GM12878 (cell line): Measurements from ENCODE around the gene ZNF512B. TPM values are rescaled to one million over a fixed set of nuclear protein-coding genes. Genes with fewer than 3 reads are reported as not detected.
A peak's percentile ranks its signal among the peaks of the same experiment; 100 is the strongest.

Source experiments
- ATAC-seq: fragments of 200-7000 bp; cut with Tn5 transposase; 3 replicates; pipeline ENCODE4 v1.9.1; 2020; ENCODE audit warnings: mild to moderate bottlenecking, moderate library complexity
- BruUV-seq: library from RNA; stranded (reverse); fragments of 400-500 nt; replicated peaks from 2 replicates; lab custom pipeline; 2021; lab: Mats Ljungman, UMichigan
- CTCF ChIA-PET: fragments of 300-600 bp; sonication (Branson Sonifier 250); formaldehyde crosslinking; extraction: SDS; loops from one replicate; lab custom pipeline; 2021; ENCODE audit warnings: inconsistent platforms; lab: Yijun Ruan, JAX
- POLR2A ChIA-PET: fragments of 350-600 bp; formaldehyde crosslinking; extraction: SDS; loops from one replicate; lab custom pipeline; 2021; ENCODE audit warnings: inconsistent platforms; lab: Charles Lee
- RAD21 ChIA-PET: fragments of 300-600 bp; sonication (Branson Sonifier 250); formaldehyde crosslinking; loops from one replicate; lab custom pipeline; 2023; ENCODE audit warnings: antibody characterized with exemption; ENCODE audit not compliant: unreplicated experiment; lab: Charles Lee
- SMC1A ChIA-PET: fragments of 300-600 bp; sonication (Branson Sonifier 250); formaldehyde crosslinking; loops from one replicate; lab custom pipeline; 2023; ENCODE audit not compliant: unreplicated experiment, uncharacterized antibody; lab: Charles Lee
- DNase-seq: peaks from one replicate; pipeline ENCODE4 v3.0.0-alpha.2; 2011; ENCODE audit warnings: low read depth, low spot score
- FAIRE-seq: peaks from 3 replicates; lab custom pipeline; 2011; peaks lifted over from hg19 to GRCh38; lab: Jason Lieb, UNC
- H2AFZ ChIP-seq: 2 replicates; pipeline ENCODE4 v1.6.0; 2011; ENCODE audit warnings: low read depth, low read length, control low read depth; ENCODE audit not compliant: control insufficient read depth
- H3K27ac ChIP-seq: 2 replicates; pipeline ENCODE4 v1.5.1; 2011; ENCODE audit warnings: control low read depth; ENCODE audit not compliant: control insufficient read depth, insufficient read depth
- H3K27me3 ChIP-seq, 2 experiments: replicated peaks in 1 of 2; 2 replicates each; pipeline versions ENCODE4 v1.6.0 to v1.6.1; 2011; ENCODE audit warnings: low read length in 1 of 2; ENCODE audit not compliant: control insufficient read depth in 2 of 2, insufficient read depth in 2 of 2
- H3K36me3 ChIP-seq, 2 experiments: 2 replicates each; pipeline ENCODE4 v1.5.1; 2011; ENCODE audit warnings: low read length in 1 of 2; ENCODE audit not compliant: control insufficient read depth in 2 of 2, insufficient read depth in 2 of 2
- H3K4me1 ChIP-seq: 2 replicates; pipeline ENCODE4 v1.6.1; 2011; ENCODE audit warnings: mild to moderate bottlenecking, low read length, moderate library complexity, mixed read lengths; ENCODE audit not compliant: control insufficient read depth, insufficient read depth
- H3K4me2 ChIP-seq: 2 replicates; pipeline ENCODE4 v1.6.0; 2011; ENCODE audit warnings: control low read depth; ENCODE audit not compliant: control insufficient read depth, insufficient read depth
- H3K4me3 ChIP-seq: fragments of 200-600 bp; sonication (generic); 2 replicates; pipeline ENCODE4 v1.5.1; 2016
- H3K79me2 ChIP-seq: 2 replicates; pipeline ENCODE4 v1.6.0; 2011; ENCODE audit warnings: low read length; ENCODE audit not compliant: control insufficient read depth, insufficient read depth
- H3K9ac ChIP-seq: 2 replicates; pipeline ENCODE4 v1.8.0; 2011; ENCODE audit warnings: low read length, control low read depth, mixed read lengths; ENCODE audit not compliant: control insufficient read depth, insufficient read depth
- H3K9me3 ChIP-seq: replicated peaks from 3 replicates; pipeline ENCODE4 v1.5.1; 2011; ENCODE audit warnings: mild to moderate bottlenecking, low read length; ENCODE audit not compliant: control insufficient read depth, insufficient read depth
- H4K20me1 ChIP-seq: 2 replicates; pipeline ENCODE4 v1.6.0; 2011; ENCODE audit not compliant: control insufficient read depth, insufficient read depth
- ASH2L ChIP-seq: fragments of 300-600, 200-600 bp; sonication (generic); IDR thresholded peaks from 2 replicates; pipeline ENCODE4 v1.6.1; 2017; ENCODE audit warnings: low read depth, mild to moderate bottlenecking, borderline replicate concordance
- BHLHE40 ChIP-seq, 2 experiments: fragments of 450-650 bp in 1 of 2; IDR thresholded peaks; 2 replicates each; pipeline ENCODE4 v1.6.1; 2011 to 2017; ENCODE audit warnings: low read depth in 2 of 2, borderline replicate concordance in 1 of 2, improper control_type of control experiment in 1 of 2, low read length in 1 of 2, mild to moderate bottlenecking in 1 of 2
- CBFB ChIP-seq: IDR thresholded peaks from 2 replicates; pipeline ENCODE4 v1.6.1; 2016; ENCODE audit warnings: antibody characterized with exemption, low read depth
- CHD4 ChIP-seq: fragments of 200-600 bp; sonication (generic); IDR thresholded peaks from 2 replicates; pipeline ENCODE4 v1.6.1; 2016; ENCODE audit warnings: mild to moderate bottlenecking
- GATAD2B ChIP-seq: fragments of 450-650 bp; conservative IDR thresholded peaks from 2 replicates; pipeline ENCODE4 v1.6.1; 2017; ENCODE audit warnings: low read depth, mild to moderate bottlenecking, moderate library complexity
- HDGF ChIP-seq: fragments of 450-650 bp; IDR thresholded peaks from 2 replicates; pipeline ENCODE4 v1.6.1; 2016; ENCODE audit warnings: antibody characterized with exemption
- MEF2B ChIP-seq: fragments of 450-650 bp; IDR thresholded peaks from 2 replicates; pipeline ENCODE4 v1.6.1; 2018; ENCODE audit warnings: mild to moderate bottlenecking, moderate library complexity; ENCODE audit not compliant: partially characterized antibody, poor library complexity, severe bottlenecking
- NBN ChIP-seq: fragments of 450-650 bp; IDR thresholded peaks from 2 replicates; pipeline ENCODE4 v1.6.1; 2016
- NFYB ChIP-seq: IDR thresholded peaks from 2 replicates; pipeline ENCODE4 v1.6.1; 2011; ENCODE audit warnings: low read depth, mild to moderate bottlenecking, low read length, improper control_type of control experiment, moderate library complexity; ENCODE audit not compliant: insufficient read depth
- NR2F1 ChIP-seq: fragments of 450-650 bp; conservative IDR thresholded peaks from 2 replicates; pipeline ENCODE4 v1.6.1; 2017; ENCODE audit warnings: mild to moderate bottlenecking
- NRF1 ChIP-seq: conservative IDR thresholded peaks from 2 replicates; pipeline ENCODE4 v1.6.1; 2011; ENCODE audit warnings: mild to moderate bottlenecking, low read depth, low read length, improper control_type of control experiment
- PAX5 ChIP-seq: IDR thresholded peaks from 2 replicates; pipeline ENCODE4 v1.6.1; 2011; ENCODE audit warnings: low read depth, low read length, borderline replicate concordance
- PBX3 ChIP-seq: IDR thresholded peaks from 2 replicates; pipeline ENCODE4 v1.6.1; 2011; ENCODE audit warnings: mild to moderate bottlenecking, low read depth, low read length, moderate library complexity; ENCODE audit not compliant: insufficient replicate concordance
- RUNX3 ChIP-seq: IDR thresholded peaks from 2 replicates; pipeline ENCODE4 v1.6.1; 2012; ENCODE audit warnings: low read length, inconsistent platforms
- TCF12 ChIP-seq: IDR thresholded peaks from 2 replicates; pipeline ENCODE4 v1.6.1; 2011; ENCODE audit warnings: low read depth, mild to moderate bottlenecking, low read length
- ZNF687 ChIP-seq: fragments of 450-650 bp; IDR thresholded peaks from 2 replicates; pipeline ENCODE4 v1.6.1; 2017; ENCODE audit warnings: mild to moderate bottlenecking, moderate library complexity
- WGBS: methylation state at CpG from one replicate; pipeline ENCODE4 v1.1.6; 2016; ENCODE audit warnings: low lambda C conversion rate; ENCODE audit not compliant: insufficient replicate concordance, insufficient coverage; ENCODE audit errors: missing lambda C conversion rate; 5-methylcytosine and 5-hydroxymethylcytosine counted together
- in situ Hi-C: fragments of 300-500 bp; cut with MboI; formaldehyde crosslinking; loops from 9 replicates; pipeline ENCODE4 v1.14.3; 2018; ENCODE audit warnings: mixed read lengths
- intact Hi-C: fragments of 100-400 bp; cut with micrococcal nuclease; formaldehyde crosslinking; loops from one replicate; pipeline ENCODE4 v1.14.2; 2022; ENCODE audit not compliant: unreplicated experiment
- polyA plus RNA-seq, 11 experiments: library from polyadenylated mRNA; depleted of rRNA in 4 of 11; unstranded in 6 of 11; stranded (reverse) in 5 of 11; fragments of >200 nt; fragmentation: Nextera tagmentation in 4 of 11; fragmentation: Illumina TruSeq in 1 of 11; extraction: Ambion mirVana in 4 of 11; extraction: Trizol in 1 of 11; gene quantifications; 1 replicate in 1 of 11; 2 replicates in 10 of 11; pipeline versions ENCODE4 v1.2.1 to v1.2.3, GENCODE V29; 2011 to 2016; ENCODE audit warnings: inconsistent platforms in 2 of 11, missing spikeins in 2 of 11, low read depth in 1 of 11
- total RNA-seq, 4 experiments: library from RNA; depleted of rRNA in 3 of 4; stranded (reverse); fragments of >200 nt in 3 of 4; fragmentation: Illumina TruSeq in 1 of 4; extraction: Trizol in 1 of 4; gene quantifications; 2 replicates each; pipeline versions ENCODE4 v1.2.1 to v1.2.3, GENCODE V29; 2013 to 2021

The ZNF512B gene
- total and polyA plus RNA-seq, 10 of the 15 experiments (the other 5 are each of a cell fraction or from before 2014, with no cell fraction given), result 0.06 to 23.9 (median 4.0) TPM

GRCh38 chr20:64006902-64007301, 37.2 kb upstream of the ZNF512B start:
- intact Hi-C loops, result no loop called here
- WGBS, result 73% methylated on average over 3 of the region's 3 CpGs
- no TSS peak for BruUV-seq
- peak; percentile 59; the same call in 1 of the 2 replicates for TF ChIP-seq ZNF687
- no peak for TF ChIP-seq NRF1
- TF ChIP-seq MEF2B, result peak; percentile 54
- TF ChIP-seq GATAD2B, result peak; percentile 47; the same call in 1 of the 2 replicates
- TF ChIP-seq HDGF, result no peak
- TF ChIP-seq PAX5, result 0 out of 2 replicates have a peak, but pooled peaks have one; percentile 42
- no peak for TF ChIP-seq CBFB
- no peak for TF ChIP-seq PBX3
- 0 out of 2 replicates have a peak, but pooled peaks have one; percentile 13 for TF ChIP-seq RUNX3
- peak; percentile 40; the same call in 1 of the 2 replicates for TF ChIP-seq NR2F1
- no peak for TF ChIP-seq CHD4
- TF ChIP-seq ASH2L, result no peak
- TF ChIP-seq TCF12, result peak; percentile 96
- no peak for TF ChIP-seq NFYB
- no peak for TF ChIP-seq NBN
- TF ChIP-seq BHLHE40 (IDR thresholded peaks at IDR 0.05; ENCODE audit: borderline replicate concordance in 1 of 2, low read depth in 2 of 2, low read length in 1 of 2), result peak in 1 of 2 experiments; percentile 49; a peak in 1 of 4 replicates

More at GRCh38 chr20:64006902-64007301, 37.2 kb upstream of the ZNF512B start:
- ChIA-PET RAD21 (interaction anchor here (1.1 to 1.8 kb wide), 3 partner anchors 26 to 33 kb away, joined by 3 to 6 read pairs (median 5); partner anchors contain the start of gene PRPF6), POLR2A (interaction anchor here (0.9 to 2.5 kb wide), 3 partner anchors 24 to 51 kb away, joined by 3 to 12 read pairs (median 3); partner anchors contain the start of gene UCKL1), SMC1A (interaction anchor here (0.6 to 2.9 kb wide), 4 partner anchors 8 to 110 kb away, joined by 3 to 9 read pairs (median 3); partner anchors contain the start of gene SAMD10), CTCF (no interaction called here)
- no peak overlapping the region for H2AFZ ChIP-seq
- H3K4me3 ChIP-seq, result no peak overlapping the region
- H3K27me3 ChIP-seq, result no peaks in the 10 kb centered on the region
- DNase-seq (no peak), FAIRE-seq (no peak), ATAC-seq (peak; percentile 57)
- in situ Hi-C loops, result no loop called here
- H3K36me3 ChIP-seq, result peaks cover 36 to 59% of the 10 kb centered on the region in 2 experiments
- no peaks in the 10 kb centered on the region for H4K20me1 ChIP-seq
- H3K27ac ChIP-seq, result 0 out of 2 replicates have a peak overlapping the region, but pooled peaks have one; percentile 33
- H3K9ac ChIP-seq, result no peak overlapping the region
- peaks cover 18% of the 10 kb centered on the region for H3K4me1 ChIP-seq
- H3K4me2 ChIP-seq, result no peak overlapping the region
- H3K9me3 ChIP-seq, result peaks cover 33% of the 10 kb centered on the region
- H3K79me2 ChIP-seq, result peaks cover 18% of the 10 kb centered on the region
